ENCODE measurements around the gene LDB2.
A peak's percentile ranks its signal among the peaks of the same experiment; 100 is the strongest.

The LDB2 gene

GRCh38 chr4:16692046-16692445 is 206.4 kb downstream of the LDB2 start:
- Histone ChIP-seq H3K36me3 (ENCODE audit: control insufficient read depth, insufficient read depth, low read length, severe bottlenecking) (no peaks in the 10 kb centered on the region), H3K9me3 (ENCODE audit: control insufficient read depth, low read length) (no peaks in the 10 kb centered on the region), H3K4me3 (ENCODE audit: low read length) (peak overlapping the region; percentile 4), H3K4me1 (ENCODE audit: control insufficient read depth, insufficient read depth, low read length) (peaks cover 22% of the 10 kb centered on the region), H3K9ac (ENCODE audit: low read length) (no peak overlapping the region), H3K27me3 (replicated peaks; ENCODE audit: control insufficient read depth, insufficient read depth, low read length) (no peaks in the 10 kb centered on the region)
- DNase-seq (ENCODE audit: low read depth), result peak; percentile 58

GRCh38 chr4:16691450-16691849 is 207.0 kb downstream of the LDB2 start:
- no peaks in the 10 kb centered on the region for H3K9me3 ChIP-seq (ENCODE audit: control insufficient read depth, low read length)
- peak; percentile 31 for DNase-seq (ENCODE audit: low read depth)
- H3K4me1 ChIP-seq (ENCODE audit: control insufficient read depth, insufficient read depth, low read length), result peaks cover 24% of the 10 kb centered on the region
- no peak overlapping the region for H3K4me3 ChIP-seq (ENCODE audit: low read length)
- no peaks in the 10 kb centered on the region for H3K36me3 ChIP-seq (ENCODE audit: control insufficient read depth, insufficient read depth, low read length, severe bottlenecking)
- no peak overlapping the region for H3K9ac ChIP-seq (ENCODE audit: low read length)
- no peaks in the 10 kb centered on the region for H3K27me3 ChIP-seq (replicated peaks; ENCODE audit: control insufficient read depth, insufficient read depth, low read length)

DNA sequence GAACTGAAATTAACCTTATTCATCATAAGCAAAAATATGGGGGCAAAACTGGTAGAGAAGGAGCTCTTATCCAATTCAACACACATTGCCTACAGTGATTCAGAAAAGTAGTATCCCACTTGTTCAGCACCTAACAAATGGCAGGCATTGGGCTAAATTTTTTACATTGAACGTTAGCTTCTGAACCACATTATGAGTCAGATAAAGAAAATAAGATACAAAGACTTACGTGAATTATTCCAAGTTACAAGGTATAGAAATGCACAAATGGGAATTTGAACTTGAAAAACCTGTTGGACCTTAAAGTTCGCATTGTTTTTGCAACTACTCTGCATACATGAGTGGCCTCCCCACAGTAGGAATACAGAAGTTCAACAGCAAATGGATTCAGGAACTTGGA is 210.6 kb downstream of the LDB2 start:
- no peak for DNase-seq (ENCODE audit: low read depth)

GRCh38 chr4:16687011-16687410 is 211.4 kb downstream of the LDB2 start:
- Histone ChIP-seq H3K27me3 (replicated peaks; ENCODE audit: control insufficient read depth, insufficient read depth, low read length) (no peaks in the 10 kb centered on the region), H3K9ac (ENCODE audit: low read length) (no peak overlapping the region), H3K4me3 (ENCODE audit: low read length) (no peak overlapping the region), H3K36me3 (ENCODE audit: control insufficient read depth, insufficient read depth, low read length, severe bottlenecking) (no peaks in the 10 kb centered on the region), H3K9me3 (ENCODE audit: control insufficient read depth, low read length) (no peaks in the 10 kb centered on the region), H3K4me1 (ENCODE audit: control insufficient read depth, insufficient read depth, low read length) (peaks cover 27% of the 10 kb centered on the region)
- DNase-seq (ENCODE audit: low read depth), result no peak

More for the DNA sequence above, 210.6 kb downstream of the LDB2 start:
- no peaks in the 10 kb centered on the region for H3K36me3 ChIP-seq (ENCODE audit: control insufficient read depth, insufficient read depth, low read length, severe bottlenecking)
- H3K4me3 ChIP-seq (ENCODE audit: low read length), result no peak overlapping the region
- H3K9ac ChIP-seq (ENCODE audit: low read length), result no peak overlapping the region
- H3K9me3 ChIP-seq (ENCODE audit: control insufficient read depth, low read length), result no peaks in the 10 kb centered on the region
- peaks cover 36% of the 10 kb centered on the region for H3K4me1 ChIP-seq (ENCODE audit: control insufficient read depth, insufficient read depth, low read length)
- no peaks in the 10 kb centered on the region for H3K27me3 ChIP-seq (replicated peaks; ENCODE audit: control insufficient read depth, insufficient read depth, low read length)

DNA sequence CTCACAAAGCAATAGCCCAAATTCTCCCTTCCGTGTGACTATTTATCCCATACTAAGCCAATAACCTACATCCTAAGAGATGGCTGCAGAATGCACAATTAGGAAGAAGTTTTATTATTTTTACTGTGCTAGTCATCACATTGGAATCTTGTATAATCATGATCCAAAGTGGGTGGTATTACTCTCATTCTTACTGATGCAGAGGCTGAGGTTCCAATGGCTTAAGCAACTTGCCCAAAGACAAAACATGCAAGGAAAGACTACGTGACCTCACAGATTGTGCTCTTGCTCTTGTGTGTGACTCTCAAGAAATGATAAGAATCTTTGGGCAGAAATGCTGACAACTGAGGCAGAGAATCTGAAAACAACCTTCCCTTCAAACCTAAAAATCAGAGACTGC is 212.2 kb downstream of the LDB2 start:
- Histone ChIP-seq H3K9ac (ENCODE audit: low read length) (no peak overlapping the region), H3K4me1 (ENCODE audit: control insufficient read depth, insufficient read depth, low read length) (peaks cover 23% of the 10 kb centered on the region), H3K36me3 (ENCODE audit: control insufficient read depth, insufficient read depth, low read length, severe bottlenecking) (no peaks in the 10 kb centered on the region), H3K4me3 (ENCODE audit: low read length) (no peak overlapping the region), H3K27me3 (replicated peaks; ENCODE audit: control insufficient read depth, insufficient read depth, low read length) (no peaks in the 10 kb centered on the region), H3K9me3 (ENCODE audit: control insufficient read depth, low read length) (no peaks in the 10 kb centered on the region)
- peak; percentile 92 for DNase-seq (ENCODE audit: low read depth)

GRCh38 chr4:16685536-16685935 is 212.9 kb downstream of the LDB2 start:
- H3K9me3 ChIP-seq (ENCODE audit: control insufficient read depth, low read length), result no peaks in the 10 kb centered on the region
- H3K36me3 ChIP-seq (ENCODE audit: control insufficient read depth, insufficient read depth, low read length, severe bottlenecking), result no peaks in the 10 kb centered on the region
- no peaks in the 10 kb centered on the region for H3K27me3 ChIP-seq (replicated peaks; ENCODE audit: control insufficient read depth, insufficient read depth, low read length)
- peaks cover 23% of the 10 kb centered on the region for H3K4me1 ChIP-seq (ENCODE audit: control insufficient read depth, insufficient read depth, low read length)
- peak; percentile 52 for DNase-seq (ENCODE audit: low read depth)
- H3K4me3 ChIP-seq (ENCODE audit: low read length), result no peak overlapping the region
- no peak overlapping the region for H3K9ac ChIP-seq (ENCODE audit: low read length)

- no peaks in the 10 kb centered on the region for H3K27me3 ChIP-seq (replicated peaks; ENCODE audit: control insufficient read depth, insufficient read depth, low read length)
These were observed 213.5 kb downstream of the LDB2 start for GRCh38 chr4:16684935-16685334.

GRCh38 chr4:16684097-16684496 is 214.3 kb downstream of the LDB2 start:
- no peak overlapping the region for H3K4me3 ChIP-seq (ENCODE audit: low read length)
- no peak overlapping the region for H3K9ac ChIP-seq (ENCODE audit: low read length)
- peak; percentile 86 for DNase-seq (ENCODE audit: low read depth)
- no peaks in the 10 kb centered on the region for H3K27me3 ChIP-seq (replicated peaks; ENCODE audit: control insufficient read depth, insufficient read depth, low read length)
- H3K4me1 ChIP-seq (ENCODE audit: control insufficient read depth, insufficient read depth, low read length), result peaks cover 23% of the 10 kb centered on the region
- no peaks in the 10 kb centered on the region for H3K9me3 ChIP-seq (ENCODE audit: control insufficient read depth, low read length)
- no peaks in the 10 kb centered on the region for H3K36me3 ChIP-seq (ENCODE audit: control insufficient read depth, insufficient read depth, low read length, severe bottlenecking)

More at GRCh38 chr4:16684935-16685334, 213.5 kb downstream of the LDB2 start:
- Histone ChIP-seq H3K9ac (ENCODE audit: low read length) (no peak overlapping the region), H3K4me1 (ENCODE audit: control insufficient read depth, insufficient read depth, low read length) (peaks cover 23% of the 10 kb centered on the region), H3K9me3 (ENCODE audit: control insufficient read depth, low read length) (no peaks in the 10 kb centered on the region), H3K4me3 (ENCODE audit: low read length) (no peak overlapping the region), H3K36me3 (ENCODE audit: control insufficient read depth, insufficient read depth, low read length, severe bottlenecking) (no peaks in the 10 kb centered on the region)
- no peak for DNase-seq (ENCODE audit: low read depth)

GRCh38 chr4:16682975-16683374 is 215.5 kb downstream of the LDB2 start:
- H3K4me1 ChIP-seq (ENCODE audit: control insufficient read depth, insufficient read depth, low read length), result peaks cover 25% of the 10 kb centered on the region
- H3K4me3 ChIP-seq (ENCODE audit: low read length), result no peak overlapping the region
- H3K36me3 ChIP-seq (ENCODE audit: control insufficient read depth, insufficient read depth, low read length, severe bottlenecking), result no peaks in the 10 kb centered on the region
- no peak overlapping the region for H3K9ac ChIP-seq (ENCODE audit: low read length)
- H3K9me3 ChIP-seq (ENCODE audit: control insufficient read depth, low read length), result no peaks in the 10 kb centered on the region
- no peak for DNase-seq (ENCODE audit: low read depth)
- no peaks in the 10 kb centered on the region for H3K27me3 ChIP-seq (replicated peaks; ENCODE audit: control insufficient read depth, insufficient read depth, low read length)

- peaks cover 21% of the 10 kb centered on the region for H3K4me1 ChIP-seq (ENCODE audit: control insufficient read depth, insufficient read depth, low read length)
- H3K4me3 ChIP-seq (ENCODE audit: low read length), result peak overlapping the region; percentile 68
- H3K27me3 ChIP-seq (replicated peaks; ENCODE audit: control insufficient read depth, insufficient read depth, low read length), result no peaks in the 10 kb centered on the region
These were observed 221.2 kb downstream of the LDB2 start for GRCh38 chr4:16677001-16677944.

GRCh38 chr4:16676230-16676770 is 222.1 kb downstream of the LDB2 start:
- Histone ChIP-seq H3K36me3 (ENCODE audit: control insufficient read depth, insufficient read depth, low read length, severe bottlenecking) (no peaks in the 10 kb centered on the region), H3K27me3 (replicated peaks; ENCODE audit: control insufficient read depth, insufficient read depth, low read length) (no peaks in the 10 kb centered on the region), H3K9me3 (ENCODE audit: control insufficient read depth, low read length) (no peaks in the 10 kb centered on the region), H3K9ac (ENCODE audit: low read length) (no peak overlapping the region), H3K4me1 (ENCODE audit: control insufficient read depth, insufficient read depth, low read length) (peaks cover 21% of the 10 kb centered on the region), H3K4me3 (ENCODE audit: low read length) (no peak overlapping the region)
- DNase-seq (ENCODE audit: low read depth), result no peak

More at GRCh38 chr4:16677001-16677944, 221.2 kb downstream of the LDB2 start:
- H3K9ac ChIP-seq (ENCODE audit: low read length), result peak overlapping the region; percentile 17
- H3K36me3 ChIP-seq (ENCODE audit: control insufficient read depth, insufficient read depth, low read length, severe bottlenecking), result no peaks in the 10 kb centered on the region
- peak; percentile 59 for DNase-seq (ENCODE audit: low read depth)
- H3K9me3 ChIP-seq (ENCODE audit: control insufficient read depth, low read length), result no peaks in the 10 kb centered on the region

All from adipocyte (in vitro differentiated cells).